K562 (cell line): Measurements from ENCODE around the gene LAMB4. TPM values are rescaled to one million over a fixed set of nuclear protein-coding genes. Genes with fewer than 3 reads are reported as not detected.
A peak's percentile ranks its signal among the peaks of the same experiment; 100 is the strongest.

Experiments
- ARID1B ChIP-seq: fragments of 450-650 bp; IDR thresholded peaks from 2 replicates; pipeline ENCODE4 v1.6.1; 2016; ENCODE audit warnings: antibody characterized with exemption, mild to moderate bottlenecking, inconsistent platforms
- CBFA2T2 ChIP-seq: fragments of 450-650 bp; conservative IDR thresholded peaks from 2 replicates; pipeline ENCODE4 v1.6.1; 2017; ENCODE audit warnings: mild to moderate bottlenecking
- FOS ChIP-seq: IDR thresholded peaks from 3 replicates; pipeline ENCODE4 v1.6.1; 2011; ENCODE audit not compliant: insufficient read length; ENCODE audit errors: extremely low read depth
- GTF2A2 ChIP-seq: IDR thresholded peaks from 2 replicates; pipeline ENCODE4 v1.6.1; 2016; ENCODE audit warnings: mild to moderate bottlenecking, missing genetic modification characterization, missing compliant biosample characterization
- ID3 ChIP-seq, 2 experiments: fragments of 250-450 bp in 1 of 2; fragments of 450-650 bp in 1 of 2; sonication (Bioruptor Pico) in 1 of 2; IDR thresholded peaks; 2 replicates each; pipeline versions ENCODE4 v1.6.1 to v1.8.0; 2016 to 2021; ENCODE audit warnings: mild to moderate bottlenecking in 2 of 2, moderate library complexity in 2 of 2, missing compliant biosample characterization in 1 of 2, missing genetic modification characterization in 1 of 2
- MAFK ChIP-seq: IDR thresholded peaks from 2 replicates; pipeline ENCODE4 v1.6.1; 2011; ENCODE audit warnings: low read length, improper control_type of control experiment
- MEF2D ChIP-seq: conservative IDR thresholded peaks from 2 replicates; pipeline ENCODE4 v1.6.1; 2016; ENCODE audit warnings: low read depth, missing genetic modification characterization, missing compliant biosample characterization
- NFRKB ChIP-seq: fragments of 450-650 bp; IDR thresholded peaks from 2 replicates; pipeline ENCODE4 v1.6.1; 2016; ENCODE audit warnings: low read depth
- NRF1 ChIP-seq, 2 experiments: fragments of 450-650 bp; IDR thresholded peaks in 1 of 2; conservative IDR thresholded peaks in 1 of 2; 2 replicates each; pipeline ENCODE4 v1.6.1; 2014; ENCODE audit warnings: mild to moderate bottlenecking in 2 of 2
- RAD21 ChIP-seq, 2 experiments: fragments of 250-450 bp in 1 of 2; fragments of 450-650 bp in 1 of 2; sonication (Bioruptor Pico) in 1 of 2; formaldehyde crosslinking in 1 of 2; IDR thresholded peaks in 1 of 2; conservative IDR thresholded peaks in 1 of 2; 2 replicates each; pipeline versions ENCODE4 v1.4.0 to v1.8.0; 2020 to 2022; ENCODE audit warnings: mild to moderate bottlenecking in 2 of 2, moderate library complexity in 1 of 2
- STAG1 ChIP-seq: sonication (generic); formaldehyde crosslinking; IDR thresholded peaks from 2 replicates; pipeline ENCODE4 v1.5.0; 2020; ENCODE audit warnings: missing genetic modification reagents, borderline replicate concordance
- TAF15 ChIP-seq: fragments of 200-400 bp; formaldehyde crosslinking; IDR thresholded peaks from 2 replicates; pipeline ENCODE4 v1.6.1; 2017; ENCODE audit warnings: mild to moderate bottlenecking, low read depth, low read length, moderate library complexity
- ZBTB43 ChIP-seq: sonication (generic); formaldehyde crosslinking; IDR thresholded peaks from 2 replicates; pipeline ENCODE4 v1.8.0; 2023; ENCODE audit warnings: mild to moderate bottlenecking, missing genetic modification reagents
- ZNF311 ChIP-seq: fragments of 250-450 bp; sonication (Bioruptor Pico); IDR thresholded peaks from 2 replicates; pipeline ENCODE4 v1.4.0; 2020; ENCODE audit warnings: mild to moderate bottlenecking, moderate library complexity
- ZNF592 ChIP-seq: fragments of 450-650 bp; IDR thresholded peaks from 2 replicates; pipeline ENCODE4 v1.6.1; 2017; ENCODE audit warnings: antibody characterized with exemption, mild to moderate bottlenecking
- polyA plus RNA-seq, 8 experiments: library from polyadenylated mRNA; depleted of rRNA in 4 of 8; stranded (reverse) in 5 of 8; unstranded in 3 of 8; fragments of >200 nt; fragmentation: Nextera tagmentation in 2 of 8; fragmentation: Illumina TruSeq in 1 of 8; extraction: Ambion mirVana in 2 of 8; extraction: Trizol in 1 of 8; gene quantifications; 2 replicates each; pipeline versions ENCODE4 v1.2.1 to v1.2.3, GENCODE V29; 2011 to 2014; ENCODE audit warnings: inconsistent platforms in 1 of 8, missing spikeins in 1 of 8
- total RNA-seq, 7 experiments: library from RNA; depleted of rRNA in 6 of 7; stranded (reverse); fragments of >200 nt in 6 of 7; fragmentation: Illumina TruSeq in 2 of 7; extraction: Trizol in 2 of 7; gene quantifications; 2 replicates each; pipeline versions ENCODE4 v1.2.1 to v1.2.3, GENCODE V29; 2011 to 2021; ENCODE audit warnings: low replicate concordance in 1 of 7
- TF ChIP-seq, protein P1 (sequence below), 3 experiments: IDR thresholded peaks in 2 of 3; conservative IDR thresholded peaks in 1 of 3; 2 replicates each; pipeline ENCODE4 v1.5.1; 2011 to 2012; ENCODE audit warnings: low read length in 3 of 3, mild to moderate bottlenecking in 3 of 3, control low read depth in 2 of 3, improper control_type of control experiment in 1 of 3, inconsistent platforms in 1 of 3, low read depth in 1 of 3, mixed read lengths in 1 of 3, moderate library complexity in 1 of 3; ENCODE audit not compliant: insufficient read depth in 2 of 3
- TF ChIP-seq, protein P2 (sequence below): sonication (generic); formaldehyde crosslinking; IDR thresholded peaks from 2 replicates; pipeline ENCODE4 v1.8.1; 2023; ENCODE audit warnings: mild to moderate bottlenecking, missing genetic modification reagents, moderate library complexity

The LAMB4 gene
- total and polyA plus RNA-seq, 9 of the 15 experiments (the other 6 are each of a cell fraction or from before 2014, with no cell fraction given): 0.06 to 0.13 (median 0.07) TPM; not detected in 6

- TF ChIP-seq RAD21 (CRISPR knock-in tag; conservative IDR thresholded peaks at IDR 0.05 in 1 of 2, IDR thresholded peaks at IDR 0.05 in 1 of 2) (peak; percentile 99 to 100), ZNF592 (no peak), ZBTB43 (CRISPR knock-in tag) (peak; percentile 39; the same call in 1 of the 2 replicates), TAF15 (no peak), CBFA2T2 (no peak), ARID1B (peak; percentile 29; the same call in 1 of the 2 replicates), ZNF311 (no peak), NFRKB (no peak), MAFK (no peak), ID3 (CRISPR knock-in tag; IDR thresholded peaks at IDR 0.05) (no peak), ID3 (tag; IDR thresholded peaks at IDR 0.05) (no peak), MEF2D (tag) (no peak), FOS (no peak), NRF1 (conservative IDR thresholded peaks at IDR 0.05 in 1 of 2, IDR thresholded peaks at IDR 0.05 in 1 of 2) (no peak; a peak in 1 of 4 replicates), GTF2A2 (no peak), STAG1 (CRISPR knock-in tag) (peak; percentile 91; the same call in 1 of the 2 replicates)
- TF ChIP-seq, protein P1, sequence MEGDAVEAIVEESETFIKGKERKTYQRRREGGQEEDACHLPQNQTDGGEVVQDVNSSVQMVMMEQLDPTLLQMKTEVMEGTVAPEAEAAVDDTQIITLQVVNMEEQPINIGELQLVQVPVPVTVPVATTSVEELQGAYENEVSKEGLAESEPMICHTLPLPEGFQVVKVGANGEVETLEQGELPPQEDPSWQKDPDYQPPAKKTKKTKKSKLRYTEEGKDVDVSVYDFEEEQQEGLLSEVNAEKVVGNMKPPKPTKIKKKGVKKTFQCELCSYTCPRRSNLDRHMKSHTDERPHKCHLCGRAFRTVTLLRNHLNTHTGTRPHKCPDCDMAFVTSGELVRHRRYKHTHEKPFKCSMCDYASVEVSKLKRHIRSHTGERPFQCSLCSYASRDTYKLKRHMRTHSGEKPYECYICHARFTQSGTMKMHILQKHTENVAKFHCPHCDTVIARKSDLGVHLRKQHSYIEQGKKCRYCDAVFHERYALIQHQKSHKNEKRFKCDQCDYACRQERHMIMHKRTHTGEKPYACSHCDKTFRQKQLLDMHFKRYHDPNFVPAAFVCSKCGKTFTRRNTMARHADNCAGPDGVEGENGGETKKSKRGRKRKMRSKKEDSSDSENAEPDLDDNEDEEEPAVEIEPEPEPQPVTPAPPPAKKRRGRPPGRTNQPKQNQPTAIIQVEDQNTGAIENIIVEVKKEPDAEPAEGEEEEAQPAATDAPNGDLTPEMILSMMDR (IDR thresholded peaks at IDR 0.05 in 2 of 3, conservative IDR thresholded peaks at IDR 0.05 in 1 of 3; ENCODE audit: insufficient read depth in 2 of 3, low read depth in 1 of 3, low read length in 3 of 3): peak; percentile 93 to 98 (median 94)
- TF ChIP-seq, protein P2, sequence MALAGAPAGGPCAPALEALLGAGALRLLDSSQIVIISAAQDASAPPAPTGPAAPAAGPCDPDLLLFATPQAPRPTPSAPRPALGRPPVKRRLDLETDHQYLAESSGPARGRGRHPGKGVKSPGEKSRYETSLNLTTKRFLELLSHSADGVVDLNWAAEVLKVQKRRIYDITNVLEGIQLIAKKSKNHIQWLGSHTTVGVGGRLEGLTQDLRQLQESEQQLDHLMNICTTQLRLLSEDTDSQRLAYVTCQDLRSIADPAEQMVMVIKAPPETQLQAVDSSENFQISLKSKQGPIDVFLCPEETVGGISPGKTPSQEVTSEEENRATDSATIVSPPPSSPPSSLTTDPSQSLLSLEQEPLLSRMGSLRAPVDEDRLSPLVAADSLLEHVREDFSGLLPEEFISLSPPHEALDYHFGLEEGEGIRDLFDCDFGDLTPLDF (CRISPR knock-in tag): 0 out of 2 replicates have a peak, but pooled peaks have one; percentile 53
Measured at GRCh38 chr7:108146070-108146842, 16.1 kb upstream of the LAMB4 start (continued).
